ENCODE data around the gene SPPL2B. TPM values are rescaled to one million over a fixed set of nuclear protein-coding genes. Genes with fewer than 3 reads are reported as not detected.

The SPPL2B gene
- total and polyA plus RNA-seq, 7 donors: 11.4 to 38.0 (median 22.1) TPM

- Histone ChIP-seq H3K4me1 (no peaks in the 10 kb centered on the region), H3K27me3 (ENCODE audit: insufficient read depth in 3 of 3, low read length in 2 of 3) (no peaks in the 10 kb centered on the region), H3K27ac (no peak overlapping the region), H3K36me3 (ENCODE audit: insufficient read depth in 1 of 2, low read depth in 1 of 2) (no peaks in the 10 kb centered on the region), H3K4me3 (no peak overlapping the region), H3K9me3 (no peaks in the 10 kb centered on the region)
- intact Hi-C loops (cut with DNase I): loop anchor here (10.0 kb wide), 1 partner anchor 244 kb away; the partner anchor contains the start of gene AP3D1 (in 2 of the 2)
- DNase-seq (no peak), ATAC-seq (no peak)
- no peak for TF ChIP-seq CTCF (IDR thresholded peaks at IDR 0.05)
- WGBS, 3 donors: 73 to 83% (median 77%) methylated on average over 14 of the region's 14 CpGs
These were observed 70.3 kb downstream of the SPPL2B start for GRCh38 chr19:2398735-2399305.

GRCh38 chr19:2399582-2399981 is 71.1 kb downstream of the SPPL2B start:
- H3K27ac ChIP-seq: no peak overlapping the region
- TF ChIP-seq CTCF (IDR thresholded peaks at IDR 0.05): no peak
- ATAC-seq (no peak), DNase-seq (no peak)
- no peak overlapping the region for H3K4me3 ChIP-seq
- no peaks in the 10 kb centered on the region for H3K27me3 ChIP-seq (ENCODE audit: insufficient read depth in 3 of 3, low read length in 2 of 3)
- no peaks in the 10 kb centered on the region for H3K36me3 ChIP-seq (ENCODE audit: insufficient read depth in 1 of 2, low read depth in 1 of 2)
- no peaks in the 10 kb centered on the region for H3K9me3 ChIP-seq
- intact Hi-C loops (cut with DNase I): loop anchor here (10.0 kb wide), 1 partner anchor 245 kb away; the partner anchor contains the start of gene AP3D1 (in 2 of the 2)
- 92 to 94% (median 94%) methylated on average over 4 of the region's 4 CpGs for WGBS, 3 donors
- H3K4me1 ChIP-seq: no peaks in the 10 kb centered on the region

Other genes starting within 250 kb of the SPPL2B start
- 10 to 100 TPM in 3 of 4 donors, 1 to 10 TPM in 1; 9.9 to 19.8 (median 17.2) TPM for gene MOB3A, start 232.4 kb upstream of the SPPL2B start, total RNA-seq
- gene MOB3A, start 232.4 kb upstream of the SPPL2B start, polyA plus RNA-seq: 10 to 100 TPM in 2 of 3 donors, 1 to 10 TPM in 1; 8.3 to 13.5 (median 11.3) TPM
- gene IZUMO4, start 231.8 kb upstream of the SPPL2B start, total RNA-seq: 1 to 10 TPM in 3 of 4 donors, under 1 TPM in 1; 0.89 to 2.8 (median 1.4) TPM
- gene IZUMO4, start 231.8 kb upstream of the SPPL2B start, polyA plus RNA-seq: 1 to 10 TPM in 2 of 3 donors, under 1 TPM in 1; 0.69 to 3.0 (median 2.0) TPM
- gene AP3D1, start 177.1 kb upstream of the SPPL2B start, total RNA-seq: 100 to 1,000 TPM in 2 of 4 donors, 10 to 100 TPM in 2; 71.9 to 103 (median 91.4) TPM
- 100 to 1,000 TPM in 1 of 3 donors, 10 to 100 TPM in 2; 51.5 to 120 (median 76.0) TPM for gene AP3D1, start 177.1 kb upstream of the SPPL2B start, polyA plus RNA-seq
- 10 to 100 TPM; 11.2 to 25.9 (median 22.1) TPM for gene DOT1L, start 164.8 kb upstream of the SPPL2B start, total RNA-seq
- 10 to 100 TPM in 2 of 3 donors, 1 to 10 TPM in 1; 7.6 to 16.3 (median 15.5) TPM for gene DOT1L, start 164.8 kb upstream of the SPPL2B start, polyA plus RNA-seq
- gene PLEKHJ1, start 92.4 kb upstream of the SPPL2B start, total RNA-seq: 10 to 100 TPM; 54.9 to 65.5 (median 60.0) TPM
- 100 to 1,000 TPM in 1 of 3 donors, 10 to 100 TPM in 2; 80.6 to 146 (median 95.3) TPM for gene PLEKHJ1, start 92.4 kb upstream of the SPPL2B start, polyA plus RNA-seq
- 10 to 100 TPM; 31.1 to 46.8 (median 40.2) TPM for gene SF3A2, start 91.9 kb upstream of the SPPL2B start, total RNA-seq
- 10 to 100 TPM; 25.9 to 33.6 (median 28.9) TPM for gene SF3A2, start 91.9 kb upstream of the SPPL2B start, polyA plus RNA-seq
- gene AMH, start 79.4 kb upstream of the SPPL2B start, total RNA-seq: 1 to 10 TPM; 1.9 to 3.6 (median 2.7) TPM
- gene AMH, start 79.4 kb upstream of the SPPL2B start, polyA plus RNA-seq: 1 to 10 TPM in 1 of 3 donors, under 1 TPM in 2; 0.38 to 2.4 (median 0.53) TPM
- 100 to 1,000 TPM; 107 to 191 (median 162) TPM for gene JSRP1, start 72.3 kb upstream of the SPPL2B start, total RNA-seq
- 100 to 1,000 TPM; 110 to 271 (median 130) TPM for gene JSRP1, start 72.3 kb upstream of the SPPL2B start, polyA plus RNA-seq
- under 1 TPM; 0.12 to 0.20 (median 0.14) TPM for gene PEAK3, start 46.5 kb upstream of the SPPL2B start, total RNA-seq
- under 1 TPM in 2 of 3 donors, not detected in 1; 0.01 to 0.08 TPM for gene PEAK3, start 46.5 kb upstream of the SPPL2B start, polyA plus RNA-seq
- gene LINGO3, start 20.5 kb upstream of the SPPL2B start, total RNA-seq: not detected
- under 1 TPM in 1 of 3 donors, not detected in 2; 0.04 TPM for gene LINGO3, start 20.5 kb upstream of the SPPL2B start, polyA plus RNA-seq
- gene LSM7, start 98 bp upstream of the SPPL2B start, total RNA-seq: 10 to 100 TPM; 42.2 to 89.8 (median 47.8) TPM
- gene LSM7, start 98 bp upstream of the SPPL2B start, polyA plus RNA-seq: 100 to 1,000 TPM; 128 to 323 (median 141) TPM
- gene TMPRSS9, start 31.6 kb downstream of the SPPL2B start, total RNA-seq: under 1 TPM in 1 of 4 donors, not detected in 3; 0.17 TPM
- gene TMPRSS9, start 31.6 kb downstream of the SPPL2B start, polyA plus RNA-seq: not detected
- 100 to 1,000 TPM in 1 of 4 donors, 10 to 100 TPM in 3; 70.3 to 110 (median 92.2) TPM for gene TIMM13, start 98.9 kb downstream of the SPPL2B start, total RNA-seq
- gene TIMM13, start 98.9 kb downstream of the SPPL2B start, polyA plus RNA-seq: 100 to 1,000 TPM in 2 of 3 donors, 10 to 100 TPM in 1; 83.6 to 254 (median 138) TPM
- gene LMNB2, start 128.3 kb downstream of the SPPL2B start, total RNA-seq: 10 to 100 TPM; 11.4 to 28.6 (median 22.7) TPM
- gene LMNB2, start 128.3 kb downstream of the SPPL2B start, polyA plus RNA-seq: 10 to 100 TPM; 27.6 to 40.3 (median 38.1) TPM
- gene GADD45B, start 147.4 kb downstream of the SPPL2B start, total RNA-seq: 10 to 100 TPM; 10.9 to 63.1 (median 25.6) TPM
- 10 to 100 TPM; 14.1 to 94.1 (median 19.3) TPM for gene GADD45B, start 147.4 kb downstream of the SPPL2B start, polyA plus RNA-seq